HepG2 (cell line): Measurements from ENCODE around the gene CLEC4D.

Experiments used
- HCFC1 ChIP-seq: fragments of 150-350 bp; IDR thresholded peaks from 2 replicates; pipeline ENCODE4 v1.6.1; 2014; ENCODE audit warnings: low read depth, low read length
- ISL2 ChIP-seq: sonication (generic); formaldehyde crosslinking; IDR thresholded peaks from 2 replicates; pipeline ENCODE4 v1.5.0; 2020; ENCODE audit warnings: missing genetic modification reagents
- RAD51 ChIP-seq: fragments of 450-650 bp; IDR thresholded peaks from 2 replicates; pipeline ENCODE4 v1.6.1; 2016; ENCODE audit warnings: borderline replicate concordance
- ZBTB1 ChIP-seq: sonication (generic); formaldehyde crosslinking; IDR thresholded peaks from 2 replicates; pipeline ENCODE4 v1.4.0; 2020; ENCODE audit warnings: missing genetic modification reagents, borderline replicate concordance
- ZNF274 ChIP-seq: sonication (generic); formaldehyde crosslinking; IDR thresholded peaks from 2 replicates; pipeline ENCODE4 v1.5.1; 2020; ENCODE audit warnings: mild to moderate bottlenecking, missing genetic modification reagents
- TF ChIP-seq, protein P1 (sequence below): sonication (generic); formaldehyde crosslinking; IDR thresholded peaks from 2 replicates; pipeline ENCODE4 v1.8.1; 2023; ENCODE audit warnings: mild to moderate bottlenecking, inconsistent platforms, moderate library complexity, missing genetic modification reagents, borderline replicate concordance

DNA sequence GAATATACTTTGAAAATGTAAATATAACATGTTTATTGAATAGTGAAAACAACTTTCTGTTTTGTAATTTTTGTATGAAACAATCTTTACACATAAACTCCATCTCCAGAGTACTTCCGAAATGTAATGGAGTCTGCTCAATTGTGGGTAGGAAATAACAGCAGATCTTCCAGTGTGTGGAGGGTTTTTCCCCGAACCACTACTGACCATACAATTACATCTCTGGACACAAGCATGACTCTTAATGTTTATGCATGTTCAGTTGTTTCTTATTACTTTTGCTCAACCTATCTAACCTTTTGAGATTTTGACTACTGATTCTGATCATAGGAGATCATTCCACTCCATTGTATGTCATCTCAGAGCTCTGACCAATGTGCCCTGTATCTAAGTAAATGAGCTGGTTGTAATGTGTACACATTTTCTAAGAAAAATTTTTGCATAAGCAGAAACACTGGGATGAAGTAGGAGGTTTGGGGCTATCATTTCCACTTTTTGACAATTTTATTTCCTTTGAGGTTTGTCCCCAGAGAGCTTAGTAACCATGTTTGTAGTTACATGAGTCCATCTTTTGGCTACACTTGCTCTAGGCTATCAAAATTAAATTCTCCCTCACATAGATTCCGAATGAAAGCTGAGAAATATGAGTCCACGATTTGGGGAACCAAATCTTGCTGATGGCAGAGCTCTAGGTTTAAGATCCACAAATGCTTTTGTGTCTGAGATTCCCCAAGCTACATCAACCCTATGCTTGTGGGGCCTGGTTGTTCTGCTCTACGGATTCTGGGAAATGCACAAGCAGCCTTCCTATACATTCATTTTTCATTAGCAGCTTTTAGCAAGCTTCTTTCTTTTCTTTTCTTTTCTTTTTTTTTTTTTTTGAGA, 21.4 kb upstream of the CLEC4D start:
- TF ChIP-seq ISL2 (CRISPR knock-in tag) (no peak), ZNF274 (CRISPR knock-in tag) (no peak), HCFC1 (no peak), RAD51 (no peak), ZBTB1 (CRISPR knock-in tag) (no peak)
- TF ChIP-seq, protein P1, sequence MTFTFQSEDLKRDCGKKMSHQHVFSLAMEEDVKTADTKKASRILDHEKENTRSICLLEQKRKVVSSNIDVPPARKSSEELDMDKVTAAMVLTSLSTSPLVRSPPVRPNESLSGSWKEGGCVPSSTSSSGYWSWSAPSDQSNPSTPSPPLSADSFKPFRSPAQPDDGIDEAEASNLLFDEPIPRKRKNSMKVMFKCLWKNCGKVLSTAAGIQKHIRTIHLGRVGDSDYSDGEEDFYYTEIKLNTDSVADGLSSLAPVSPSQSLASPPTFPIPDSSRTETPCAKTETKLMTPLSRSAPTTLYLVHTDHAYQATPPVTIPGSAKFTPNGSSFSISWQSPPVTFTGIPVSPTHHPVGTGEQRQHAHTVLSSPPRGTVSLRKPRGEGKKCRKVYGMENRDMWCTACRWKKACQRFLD (CRISPR knock-in tag): no peak
